NOMO-1 treated with DMSO at 0.1 percent for 48 hours (cell line): Measurements from ENCODE around the gene UCN3.

Experiments used
- DNase-seq: peaks from one replicate; lab custom pipeline; 2025; ENCODE audit not compliant: unreplicated experiment; lab: John Stamatoyannopoulos, UW

UCN3 gene, protein sequence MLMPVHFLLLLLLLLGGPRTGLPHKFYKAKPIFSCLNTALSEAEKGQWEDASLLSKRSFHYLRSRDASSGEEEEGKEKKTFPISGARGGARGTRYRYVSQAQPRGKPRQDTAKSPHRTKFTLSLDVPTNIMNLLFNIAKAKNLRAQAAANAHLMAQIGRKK

DNA sequence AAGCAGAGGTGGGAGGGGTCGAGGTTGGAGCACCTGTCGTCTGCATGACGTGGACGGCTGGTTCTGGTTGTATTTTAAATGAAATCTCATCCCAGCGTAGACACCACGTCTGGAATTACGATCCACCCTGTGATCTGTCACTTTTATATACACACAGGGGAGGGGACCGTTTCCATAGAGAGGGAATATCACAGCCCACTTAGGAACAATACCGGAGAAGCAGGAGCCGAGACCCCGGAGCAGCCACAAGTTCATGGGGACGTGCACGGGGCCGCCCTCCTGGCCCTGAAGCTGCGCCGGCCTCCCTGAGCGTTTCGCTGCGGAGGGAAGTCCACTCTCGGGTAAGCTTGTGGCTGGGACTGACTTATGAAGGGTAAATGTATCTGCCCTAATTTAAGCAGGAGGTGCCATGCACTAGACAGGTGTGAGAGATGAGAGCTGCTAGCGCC is at the start of gene UCN3:
Gene UCN3 (plus strand): TSS at position 77 of the 449 bp plus-strand sequence. CDS start 8,755 bp downstream, outside the sequence.
- DNase-seq, result no peak

DNA sequence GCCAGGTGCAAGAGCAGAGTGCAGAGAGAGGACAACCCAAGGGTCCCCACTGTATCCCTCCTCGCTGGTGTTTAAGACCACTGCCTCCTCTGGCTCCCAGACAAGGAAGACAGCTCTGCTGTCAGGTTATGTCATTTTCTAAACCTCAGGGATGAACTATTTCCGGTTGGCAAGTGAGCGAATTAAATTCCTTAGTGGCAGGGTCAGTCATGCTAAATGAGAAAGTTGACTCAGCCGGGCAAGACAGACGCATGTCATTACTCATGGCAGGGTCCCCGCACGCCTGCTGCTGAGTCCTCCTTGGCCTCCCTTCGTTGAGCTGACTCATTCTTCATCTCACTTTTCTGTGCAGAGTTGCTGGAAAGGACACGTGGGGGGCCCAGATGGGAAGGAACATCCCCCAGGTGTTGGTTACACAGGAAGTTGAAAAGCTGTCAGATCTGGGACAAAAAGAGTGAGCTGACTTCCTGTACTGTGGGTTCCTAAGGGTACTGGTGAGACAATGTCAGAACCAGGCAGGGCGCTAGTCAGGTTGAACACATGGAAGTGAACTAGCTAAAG is 47.1 kb upstream of the UCN3 start:
- DNase-seq, result peak; percentile 32

DNA sequence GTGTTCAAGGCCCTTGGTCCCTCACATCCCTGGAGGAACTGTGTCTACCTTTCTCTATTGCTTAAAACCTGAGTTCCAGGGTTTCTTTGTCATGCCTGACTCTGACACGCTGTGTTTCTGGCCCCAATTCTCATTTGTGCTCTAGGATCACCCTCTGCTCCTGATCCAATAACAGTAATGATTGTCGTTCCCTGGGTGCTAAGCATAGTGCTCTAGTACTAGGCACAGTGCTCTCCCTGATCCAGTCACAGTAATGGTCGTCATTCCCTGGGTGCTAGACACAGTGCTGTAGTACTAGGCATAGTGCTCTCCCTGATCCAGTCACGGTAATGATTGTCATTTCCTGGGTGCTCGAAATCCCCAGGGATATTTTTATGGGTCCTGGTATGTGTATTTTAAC is 46.6 kb upstream of the UCN3 start:
- DNase-seq, result no peak

DNA sequence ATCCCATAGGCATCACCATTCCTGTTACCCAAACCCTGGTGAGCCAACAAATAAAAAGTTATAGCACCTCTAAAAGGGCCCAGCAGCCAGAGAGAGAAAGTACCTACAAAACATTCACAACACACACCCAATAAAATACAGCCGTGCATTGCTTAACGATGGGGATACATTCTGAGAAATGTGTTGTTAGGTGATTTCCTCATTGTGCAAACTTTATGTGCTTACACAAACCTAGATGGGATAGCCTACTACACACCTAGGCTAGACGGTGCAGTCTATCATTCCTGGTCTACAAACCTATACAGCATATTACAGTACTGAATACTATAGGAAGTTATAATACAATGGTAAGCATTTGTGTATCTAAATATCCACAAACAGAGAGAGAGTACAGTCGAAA is 44.9 kb upstream of the UCN3 start:
- DNase-seq, result no peak

DNA sequence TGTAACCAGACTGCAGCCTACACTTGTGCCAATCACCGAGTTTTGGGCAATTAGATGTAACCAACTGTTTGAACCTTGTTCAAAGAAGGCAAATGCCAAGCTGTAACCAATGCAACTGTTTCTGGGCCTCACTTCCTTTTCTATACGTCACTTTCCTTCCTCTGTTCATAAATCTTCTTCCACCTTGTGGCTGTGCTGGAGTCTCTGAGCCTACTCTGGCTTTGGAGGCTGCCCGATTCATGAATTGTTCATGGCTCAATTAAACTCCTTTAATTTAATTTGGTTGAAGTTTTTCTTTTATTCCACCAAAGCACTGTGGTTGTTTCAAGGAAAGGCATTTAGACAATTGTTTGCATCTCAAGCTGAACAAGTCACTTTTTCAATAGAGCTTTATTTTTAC is 43.5 kb upstream of the UCN3 start:
- peak; percentile 61 for DNase-seq

DNA sequence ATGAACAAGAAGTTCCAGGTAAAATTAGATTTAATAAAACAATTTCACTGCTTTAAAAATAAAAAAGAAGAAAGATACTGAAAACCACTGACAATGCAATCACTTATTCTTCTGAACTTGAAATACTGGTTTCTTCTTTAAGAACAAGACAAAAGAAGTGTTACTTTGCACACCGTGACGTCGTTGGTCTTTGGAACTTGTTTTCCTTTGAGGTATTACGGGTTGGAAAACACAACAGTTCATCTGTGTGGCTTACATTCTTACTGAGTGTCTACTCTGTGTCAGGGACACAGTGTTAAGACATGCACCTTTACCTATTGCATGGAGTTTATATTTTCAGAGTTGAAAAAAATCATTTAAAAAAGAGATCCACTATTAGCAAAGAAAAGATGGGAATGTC is 41.3 kb upstream of the UCN3 start:
- DNase-seq, result no peak

DNA sequence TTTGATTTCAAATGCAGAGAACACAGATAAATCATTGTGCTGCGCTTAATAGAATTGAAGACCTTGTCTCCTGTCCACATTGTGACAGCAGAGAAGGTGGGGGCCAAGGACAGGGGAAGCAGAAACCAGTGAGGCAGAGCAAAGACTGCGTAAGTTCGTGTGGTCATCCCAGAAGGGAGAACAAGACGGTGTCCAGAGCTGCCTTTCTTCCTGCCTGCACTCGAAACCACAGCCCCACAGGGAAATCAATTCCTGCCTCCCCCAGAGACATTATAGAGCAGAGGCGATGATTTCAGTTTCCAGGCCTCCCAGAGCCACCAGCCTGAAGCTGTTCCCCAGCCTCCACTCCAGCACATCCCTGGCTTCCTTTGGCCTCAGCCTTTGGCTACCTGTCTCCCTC is 39.7 kb upstream of the UCN3 start:
- no peak for DNase-seq

DNA sequence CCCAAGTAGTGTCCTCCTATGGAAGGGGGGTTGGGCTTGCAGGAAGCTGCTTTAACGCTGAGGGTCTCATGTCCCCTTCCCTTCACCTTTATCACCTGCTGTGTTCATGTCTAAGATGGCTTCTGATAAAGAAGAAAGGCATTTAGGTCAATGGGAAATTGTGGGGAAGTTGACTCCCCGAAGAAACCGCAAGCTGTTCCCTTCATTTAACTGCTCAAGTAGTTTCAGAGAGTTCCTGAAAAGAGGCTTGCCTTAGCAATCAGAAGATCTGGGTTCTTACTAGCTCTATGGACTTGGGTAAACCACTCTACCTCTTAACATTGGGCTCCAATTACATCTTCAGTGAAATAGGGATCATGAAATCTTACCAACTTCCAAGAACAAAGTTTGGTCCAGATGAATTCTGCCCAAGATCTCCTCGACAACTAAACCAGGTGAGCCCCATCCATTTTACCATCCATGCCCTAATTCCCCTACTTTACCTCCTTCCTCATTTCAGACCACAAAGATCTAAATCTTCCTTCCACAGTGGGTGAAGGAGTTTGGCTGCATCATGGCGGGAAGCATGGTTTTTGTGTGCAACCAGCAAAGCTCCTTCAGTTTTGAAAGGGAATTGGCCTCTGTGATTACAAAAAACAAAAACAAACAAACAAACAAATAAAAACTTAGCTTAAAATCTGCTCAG is 30.4 kb upstream of the UCN3 start:
- peak; percentile 72 for DNase-seq

DNA sequence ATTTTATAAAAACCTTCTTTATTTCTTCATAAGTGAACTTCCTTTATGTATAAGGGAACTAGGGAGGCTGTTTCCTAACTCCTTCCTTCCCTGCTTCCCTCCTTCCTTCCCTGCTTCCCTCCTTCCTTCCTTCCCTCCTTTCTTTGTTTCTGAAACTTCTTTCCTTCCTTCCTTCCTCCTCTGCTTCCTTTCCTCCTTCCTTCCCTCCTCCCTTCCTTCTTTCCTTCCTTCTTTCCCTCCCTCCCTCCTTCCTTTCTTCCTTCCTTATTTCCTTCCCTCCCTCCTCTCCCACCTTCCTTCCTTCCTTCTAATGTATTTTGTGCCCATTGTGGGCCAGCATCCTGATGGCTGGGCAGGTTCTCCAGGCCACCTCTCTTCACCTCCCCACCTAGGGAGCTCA is 26.8 kb upstream of the UCN3 start:
- DNase-seq, result no peak

DNA sequence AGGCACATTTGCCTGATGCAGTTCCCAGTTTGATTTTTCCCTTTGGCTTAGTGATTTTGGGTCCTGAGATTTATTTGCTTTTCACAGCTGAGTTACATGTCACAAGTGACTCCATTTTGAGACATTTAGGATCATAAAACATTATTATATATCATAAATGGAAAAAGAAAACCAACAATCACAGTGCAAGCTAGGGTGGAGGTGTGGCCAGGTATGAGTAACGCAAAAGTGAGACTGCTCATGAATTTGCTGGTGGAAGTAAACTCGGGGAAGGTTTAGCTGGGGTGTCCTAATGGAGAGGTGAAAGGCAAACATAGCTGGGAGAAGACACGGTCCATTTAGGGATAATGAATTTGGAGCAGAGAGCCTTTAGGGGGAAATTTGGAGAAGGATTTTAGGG is 21.7 kb upstream of the UCN3 start:
- no peak for DNase-seq

DNA sequence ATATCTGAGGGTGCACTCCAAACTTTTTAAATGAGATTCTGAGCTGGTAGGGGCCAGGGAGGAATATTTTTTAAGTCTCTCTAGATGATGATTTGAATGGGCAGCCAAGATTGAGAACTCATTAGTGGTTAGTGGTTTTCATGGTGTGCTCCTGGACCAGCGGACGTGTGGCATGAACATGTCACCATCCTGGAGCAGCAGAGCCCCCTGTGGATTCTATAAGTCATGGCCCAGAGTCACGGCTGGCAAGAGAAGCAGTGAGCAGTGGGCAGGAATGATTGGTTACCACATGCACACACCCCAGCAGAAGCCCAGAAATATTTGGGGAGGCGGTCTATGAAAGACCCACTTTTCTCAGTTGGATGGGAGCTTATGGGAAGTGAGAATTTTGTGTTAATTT is 21.2 kb upstream of the UCN3 start:
- peak; percentile 53 for DNase-seq

DNA sequence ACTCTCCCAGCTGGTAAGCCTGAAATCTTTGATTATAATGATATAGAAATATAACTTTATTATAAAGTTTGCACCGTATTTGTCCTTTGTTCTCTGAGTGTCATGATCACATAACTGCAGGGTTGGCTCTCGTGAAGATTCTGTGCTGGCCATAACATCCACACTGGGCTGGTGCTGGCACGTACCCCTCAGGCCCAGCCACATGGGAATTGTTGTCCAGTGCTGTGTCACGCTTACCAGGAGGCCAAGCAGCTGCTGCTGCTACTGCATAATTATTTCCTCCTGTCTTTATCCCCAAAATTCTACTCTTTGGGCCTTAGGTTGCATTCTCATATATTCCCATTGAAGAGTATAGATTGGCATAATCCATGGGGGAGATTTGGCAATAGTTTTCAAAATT is 20.8 kb upstream of the UCN3 start:
- no peak for DNase-seq

DNA sequence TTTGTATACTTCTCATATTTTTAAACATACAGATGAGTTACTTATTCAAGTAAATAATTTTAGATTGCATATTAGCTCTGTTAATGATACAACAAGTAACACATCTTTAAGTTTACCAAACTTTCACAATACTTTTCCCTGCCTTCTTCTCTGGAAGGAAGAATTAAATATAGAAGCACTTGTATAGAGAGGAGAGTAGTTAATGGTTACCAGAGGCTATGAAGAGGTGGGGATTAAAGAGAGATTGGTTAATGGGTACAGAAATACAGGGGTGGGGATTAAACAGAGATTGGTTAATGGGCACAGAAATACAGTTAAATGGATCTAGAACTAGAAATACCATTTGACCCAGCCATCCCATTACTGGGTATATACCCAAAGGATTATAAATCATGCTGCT is 20.0 kb upstream of the UCN3 start:
- no peak for DNase-seq

DNA sequence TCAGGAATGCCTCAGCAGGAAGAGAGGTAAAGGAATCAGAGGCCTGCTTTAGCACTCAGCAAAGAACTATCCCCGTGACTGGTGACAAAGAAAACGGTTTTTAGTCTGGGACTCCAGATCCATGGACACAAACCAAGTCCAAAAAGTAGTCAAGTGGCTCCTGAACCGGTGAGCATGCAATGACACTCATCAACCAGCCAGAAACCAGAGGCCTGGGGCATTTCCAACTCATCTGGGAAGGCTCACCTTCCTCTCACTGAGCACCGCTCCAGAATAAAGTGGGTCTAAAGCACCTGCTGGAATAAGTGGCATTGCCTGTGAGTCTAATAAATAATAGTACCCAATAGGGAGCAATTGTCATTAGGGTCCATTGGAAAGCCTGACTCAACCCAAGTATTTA is 17.9 kb upstream of the UCN3 start:
- DNase-seq, result no peak

DNA sequence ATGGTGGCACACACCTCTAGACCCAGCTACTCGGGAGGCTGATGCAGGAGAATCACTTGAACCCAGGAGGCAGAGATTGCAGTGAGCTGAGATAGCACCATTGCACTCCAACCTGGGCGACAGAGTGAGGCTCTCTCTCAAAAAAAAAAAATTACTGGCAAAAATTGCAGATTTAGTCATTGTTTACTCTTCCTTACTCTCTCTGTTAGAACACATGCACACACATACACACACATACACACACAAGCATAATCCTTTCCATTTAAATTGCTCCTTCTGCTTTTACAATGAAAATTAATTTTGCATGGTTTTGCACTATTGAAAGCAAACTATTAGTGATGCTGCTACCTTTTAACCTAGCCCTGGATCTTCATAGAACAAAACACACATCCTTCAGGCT is 15.4 kb upstream of the UCN3 start:
- no peak for DNase-seq

DNA sequence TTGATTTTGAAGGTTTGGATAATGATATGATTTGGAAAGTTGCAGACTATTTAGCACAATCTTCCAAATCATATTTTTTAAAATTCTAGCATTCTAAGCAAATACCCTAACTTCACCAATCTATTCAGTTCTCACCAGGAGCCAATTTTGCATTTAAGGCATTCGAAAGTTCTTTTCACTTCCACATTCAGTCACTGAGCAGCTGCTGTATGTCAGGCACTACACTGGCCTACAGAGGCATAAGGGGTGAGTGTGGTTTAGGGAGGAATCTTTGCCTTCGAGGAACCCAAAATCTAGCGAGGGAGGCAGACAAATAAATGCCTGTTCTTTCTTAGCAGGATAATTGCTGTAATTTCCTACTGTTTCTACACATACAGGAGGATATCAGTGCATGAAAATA is 10.7 kb upstream of the UCN3 start:
- no peak for DNase-seq

DNA sequence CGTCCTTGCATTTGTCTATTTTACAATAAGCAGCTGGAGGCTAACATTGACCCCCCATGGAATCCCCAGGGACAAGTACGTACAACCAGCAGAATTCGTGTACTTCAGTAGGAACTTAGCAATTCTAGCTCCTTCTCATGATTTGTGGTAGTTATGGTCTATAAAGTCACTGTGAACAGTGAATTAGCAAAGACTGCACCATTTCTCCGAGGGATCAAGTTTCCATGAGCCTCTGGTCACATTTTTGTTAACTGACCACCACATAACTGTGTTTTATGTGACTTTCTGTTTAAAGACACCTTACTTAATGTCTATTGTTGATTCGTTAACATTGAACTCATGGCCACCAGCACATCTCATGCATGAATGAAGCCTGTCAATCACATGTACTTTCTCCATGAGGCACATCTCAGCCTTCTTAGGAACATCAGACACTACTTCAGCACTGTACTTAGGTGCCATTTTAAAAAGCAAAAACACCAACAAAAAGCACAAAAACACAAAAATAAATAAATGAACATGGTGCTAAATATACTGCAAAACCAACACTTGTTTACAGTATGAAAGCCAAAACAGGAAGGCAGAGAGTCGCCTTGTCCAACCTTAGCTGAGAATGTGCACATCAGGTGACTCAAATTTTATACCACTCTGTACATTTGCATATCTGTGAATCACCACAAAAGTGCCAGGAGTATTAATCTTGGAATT is 9.0 kb upstream of the UCN3 start:
- DNase-seq, result no peak

DNA sequence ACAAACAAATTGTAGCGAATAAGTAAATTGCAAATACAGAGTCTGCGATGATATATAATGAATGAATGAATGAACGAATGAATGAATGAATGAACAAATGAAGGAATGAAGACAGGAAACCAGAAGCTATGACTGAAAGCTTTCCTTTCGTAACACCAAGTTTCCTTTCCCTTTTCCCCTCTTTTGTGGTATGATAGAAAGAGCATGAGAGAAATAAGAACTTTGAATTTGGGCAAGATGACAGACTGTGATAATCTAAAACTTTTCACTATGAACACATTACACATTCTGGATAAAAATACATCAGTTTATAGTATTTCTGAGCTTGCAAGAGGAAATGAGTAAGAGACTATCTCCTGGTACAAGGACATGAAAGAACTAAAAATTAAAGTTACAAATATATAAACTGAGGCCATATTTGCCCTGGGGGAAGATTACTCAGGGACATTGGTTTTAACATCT is 8.4 kb upstream of the UCN3 start:
- peak; percentile 32 for DNase-seq

DNA sequence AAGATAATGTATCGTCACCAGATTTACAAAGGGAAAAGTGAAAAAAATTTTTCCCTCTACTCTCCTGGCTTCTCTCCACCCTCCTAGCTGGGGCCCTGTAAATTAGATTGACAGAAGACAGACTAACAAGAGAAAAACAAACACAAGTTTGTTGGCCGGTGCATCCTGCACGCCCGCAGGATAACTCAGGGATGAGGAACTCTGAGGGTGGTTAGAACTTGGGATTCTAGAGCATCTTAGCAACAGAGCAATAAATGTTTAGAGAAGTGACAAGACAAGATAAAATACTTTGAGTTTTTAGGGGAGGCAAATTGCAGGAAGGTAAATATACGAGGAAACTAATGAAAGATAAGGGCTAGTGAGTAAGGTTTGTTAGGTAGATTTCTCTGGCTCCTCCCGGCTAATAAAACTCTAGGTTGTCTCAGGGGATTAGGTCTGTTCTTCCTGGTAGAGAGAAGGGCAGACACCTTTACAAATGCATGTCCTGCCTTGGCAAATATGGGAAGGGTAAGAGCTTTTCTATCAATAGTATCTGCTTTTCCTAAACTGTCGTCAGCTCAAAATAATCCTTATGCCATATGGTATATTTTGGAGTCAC is 4.3 kb upstream of the UCN3 start:
- no peak for DNase-seq

DNA sequence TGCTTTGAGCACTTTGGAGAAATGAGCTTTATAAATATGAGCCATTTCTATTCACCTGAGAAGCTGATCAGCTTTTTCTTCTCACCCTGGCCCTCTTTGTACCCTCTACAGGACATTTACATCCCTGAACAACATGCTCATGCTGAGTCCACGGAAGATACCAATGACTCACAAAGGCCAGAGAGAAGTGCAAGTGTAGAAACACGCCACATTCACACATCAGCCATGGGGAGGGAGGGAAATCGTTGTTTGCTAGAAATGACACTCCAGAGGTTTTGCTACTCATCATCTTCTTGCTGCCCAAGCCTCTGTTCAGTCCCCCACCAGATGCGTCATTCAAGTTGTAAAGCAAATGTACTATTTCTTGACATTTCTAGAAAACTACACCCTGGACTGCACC is 2.8 kb upstream of the UCN3 start:
- no peak for DNase-seq

DNA sequence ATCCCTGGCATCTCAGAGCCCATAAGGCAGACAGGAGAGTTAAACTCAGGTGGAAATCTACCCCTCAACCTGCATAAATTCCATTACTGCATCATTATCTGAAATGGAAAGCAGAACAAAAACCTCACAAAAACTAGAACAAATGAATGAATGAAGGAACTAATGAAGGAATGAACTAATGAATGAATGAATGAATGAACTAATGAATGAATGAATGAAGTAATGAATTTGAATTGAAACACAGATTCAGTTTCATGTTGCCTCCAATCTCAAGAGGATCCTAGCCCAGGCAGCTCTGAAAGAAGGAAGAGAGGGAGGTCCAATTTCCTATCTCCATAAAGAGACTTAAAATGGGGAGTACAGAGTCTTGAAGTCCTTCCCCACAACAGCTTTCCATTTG is 1.9 kb upstream of the UCN3 start:
- DNase-seq, result no peak

DNA sequence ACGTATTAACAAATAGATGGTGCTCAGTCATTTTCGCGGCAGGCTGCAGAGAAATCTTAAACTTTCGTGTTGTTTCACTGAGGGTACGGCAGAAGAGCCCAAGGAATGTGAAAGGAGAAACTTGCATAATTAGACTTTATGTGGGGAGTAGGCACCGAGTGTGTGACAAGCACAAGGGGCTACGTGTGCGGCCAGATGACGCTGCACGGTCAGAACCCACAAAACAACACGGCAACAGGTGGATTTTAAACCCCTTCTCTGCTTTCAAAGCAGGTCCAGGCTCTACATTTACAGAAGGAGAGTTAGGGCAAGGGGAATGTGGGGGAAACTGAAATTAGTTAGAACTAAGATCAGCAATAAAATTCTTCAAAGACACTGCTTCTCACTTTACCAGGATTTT is 392 bp upstream of the UCN3 start:
- DNase-seq, result no peak
